Measurements from ENCODE around the gene PRKG1. TPM values are rescaled to one million over a fixed set of nuclear protein-coding genes. Genes with fewer than 3 reads are reported as not detected.

PRKG1 gene
- polyA plus RNA-seq, 3 donors, result 12.9 to 15.4 (median 13.7) TPM

DNA sequence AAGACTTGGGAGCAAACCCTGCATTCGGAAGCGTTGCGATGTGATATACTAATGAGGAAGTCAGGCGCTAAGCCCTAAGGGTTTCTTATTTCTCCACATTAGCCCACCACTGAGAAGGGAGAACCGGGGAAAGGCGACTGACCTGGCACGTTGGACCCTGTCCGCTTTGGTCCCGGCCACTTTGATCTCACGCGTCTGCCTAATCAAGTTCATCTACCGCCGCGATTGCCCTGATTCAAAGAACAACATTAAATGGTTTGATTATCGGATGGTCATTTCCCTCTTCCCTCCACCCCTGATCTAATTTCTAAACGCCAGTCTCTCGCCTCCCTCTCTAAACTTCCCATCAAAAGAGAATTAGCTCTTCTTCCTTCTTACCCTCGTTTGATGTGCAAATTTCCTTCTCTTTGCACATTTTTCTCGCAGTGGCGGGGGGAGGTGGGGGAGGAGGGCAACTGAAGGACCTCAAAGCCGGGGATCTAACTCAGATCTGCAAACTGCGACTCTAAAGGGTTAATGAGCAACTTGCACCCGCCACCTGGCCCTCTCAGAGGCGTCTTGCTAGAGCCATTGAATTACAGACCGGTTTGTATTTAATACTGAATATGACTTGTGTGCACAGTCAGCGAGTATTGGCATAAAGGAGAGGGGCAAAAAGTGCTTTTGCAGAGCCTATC, 1239.1 kb downstream of the PRKG1 start:
- peak in 1 of 3 donors; percentile 30 for DNase-seq (ENCODE audit: low read depth in 3 of 3, low spot score in 2 of 3)

- peak in 1 of 3 donors; percentile 38 for DNase-seq (ENCODE audit: low read depth in 3 of 3, low spot score in 2 of 3)
Observed at GRCh38 chr10:52313933-52314821, 1239.9 kb downstream of the PRKG1 start, which contains the start of gene DKK1. Gene DKK1, plus strand, starts transcription at chr10:52314281. Its CDS starts 154 bp downstream, at chr10:52314435.

DNA sequence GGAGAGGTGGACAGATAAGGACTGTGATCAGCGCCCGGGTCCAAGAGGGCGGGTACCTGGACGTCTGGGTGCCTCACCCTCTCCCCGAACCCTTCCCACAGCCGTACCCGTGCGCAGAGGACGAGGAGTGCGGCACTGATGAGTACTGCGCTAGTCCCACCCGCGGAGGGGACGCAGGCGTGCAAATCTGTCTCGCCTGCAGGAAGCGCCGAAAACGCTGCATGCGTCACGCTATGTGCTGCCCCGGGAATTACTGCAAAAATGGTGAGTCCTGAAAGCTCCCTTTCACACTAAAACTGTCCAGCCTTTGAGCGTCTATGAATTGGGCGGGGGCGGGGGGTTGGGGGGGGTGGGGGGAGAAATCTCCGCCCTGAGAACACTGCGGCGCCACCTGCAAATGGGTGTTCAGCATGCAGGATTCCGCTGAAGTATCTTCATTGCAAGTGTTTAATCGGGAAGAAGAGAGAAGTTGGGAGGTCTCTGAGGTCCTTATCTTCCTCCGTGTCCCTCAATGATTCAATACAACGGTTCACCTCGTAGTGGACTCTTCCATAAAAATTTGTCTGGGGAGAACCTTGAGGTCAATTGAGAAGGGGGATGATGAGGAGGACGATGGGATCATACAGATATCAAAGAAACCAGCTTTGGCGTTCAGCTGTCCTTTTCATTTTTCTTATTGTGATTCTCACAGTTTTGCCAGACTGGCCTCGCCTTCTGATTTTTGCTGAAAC, 1240.7 kb downstream of the PRKG1 start:
- DNase-seq (ENCODE audit: low read depth in 3 of 3, low spot score in 2 of 3), result no peak

DNA sequence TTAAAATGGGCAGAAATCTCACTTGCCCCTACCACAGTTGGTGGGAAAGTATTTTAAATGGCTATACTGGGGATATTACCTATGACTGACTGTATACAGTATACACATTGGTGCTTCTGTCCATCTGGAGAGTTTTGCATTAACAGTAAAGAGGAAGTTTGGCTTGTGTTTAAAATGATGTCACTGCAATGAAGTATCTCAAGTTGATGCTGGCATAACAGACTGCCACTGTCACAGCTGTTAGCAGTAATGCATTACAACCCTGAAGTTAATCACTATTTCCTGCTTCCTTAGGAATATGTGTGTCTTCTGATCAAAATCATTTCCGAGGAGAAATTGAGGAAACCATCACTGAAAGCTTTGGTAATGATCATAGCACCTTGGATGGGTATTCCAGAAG, 1241.7 kb downstream of the PRKG1 start:
- DNase-seq (ENCODE audit: low read depth in 3 of 3, low spot score in 2 of 3), result no peak

DNA sequence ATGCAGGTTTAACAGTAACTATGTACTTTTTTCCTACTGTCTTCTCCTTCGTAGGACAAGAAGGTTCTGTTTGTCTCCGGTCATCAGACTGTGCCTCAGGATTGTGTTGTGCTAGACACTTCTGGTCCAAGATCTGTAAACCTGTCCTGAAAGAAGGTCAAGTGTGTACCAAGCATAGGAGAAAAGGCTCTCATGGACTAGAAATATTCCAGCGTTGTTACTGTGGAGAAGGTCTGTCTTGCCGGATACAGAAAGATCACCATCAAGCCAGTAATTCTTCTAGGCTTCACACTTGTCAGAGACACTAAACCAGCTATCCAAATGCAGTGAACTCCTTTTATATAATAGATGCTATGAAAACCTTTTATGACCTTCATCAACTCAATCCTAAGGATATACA, 1242.2 kb downstream of the PRKG1 start:
- DNase-seq (ENCODE audit: low read depth in 3 of 3, low spot score in 2 of 3), result no peak

- DNase-seq (ENCODE audit: low read depth in 3 of 3, low spot score in 2 of 3), result no peak
Observed at GRCh38 chr10:52318136-52318701, 1243.9 kb downstream of the PRKG1 start.

DNA sequence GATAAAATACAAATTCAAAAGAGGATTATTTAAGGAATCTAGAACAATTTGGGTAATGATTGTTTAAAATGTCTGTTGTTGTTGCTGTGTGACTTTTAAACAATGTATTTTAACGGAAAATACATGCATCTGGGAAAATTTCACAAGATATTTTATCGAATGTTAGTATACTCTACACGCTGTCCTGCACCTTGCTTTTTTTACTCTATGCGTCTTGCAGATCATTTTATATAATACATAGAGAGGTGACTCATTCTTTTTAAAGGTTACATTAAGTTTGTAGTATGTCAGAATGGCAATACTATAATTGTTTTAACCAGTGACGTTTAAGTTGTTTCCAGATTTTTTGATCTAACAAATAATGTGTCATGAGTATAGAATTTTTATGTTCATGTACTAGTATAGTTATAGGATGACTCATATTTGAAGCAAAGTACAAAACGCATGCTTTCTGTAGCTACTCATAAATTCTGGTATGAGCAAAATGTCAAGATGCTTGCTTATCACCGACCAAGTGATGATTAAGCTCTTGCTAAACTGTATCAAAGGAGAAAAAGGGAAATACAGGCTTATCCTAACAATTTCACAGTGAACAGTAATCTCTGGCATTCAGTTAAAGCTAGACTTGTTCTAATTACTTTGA, 1244.7 kb downstream of the PRKG1 start:
- DNase-seq (ENCODE audit: low read depth in 3 of 3, low spot score in 2 of 3), result no peak

- DNase-seq (ENCODE audit: low read depth in 3 of 3, low spot score in 2 of 3), result no peak
Observed at GRCh38 chr10:52319926-52320325, 1245.6 kb downstream of the PRKG1 start.

GRCh38 chr10:52322323-52322722, 1248.0 kb downstream of the PRKG1 start:
- no peak for DNase-seq (ENCODE audit: low read depth in 3 of 3, low spot score in 2 of 3)

GRCh38 chr10:52322936-52323335, 1248.6 kb downstream of the PRKG1 start:
- DNase-seq (ENCODE audit: low read depth in 3 of 3, low spot score in 2 of 3), result no peak

GRCh38 chr10:52326382-52326781, 1252.1 kb downstream of the PRKG1 start:
- DNase-seq (ENCODE audit: low read depth in 3 of 3, low spot score in 2 of 3), result no peak

DNA sequence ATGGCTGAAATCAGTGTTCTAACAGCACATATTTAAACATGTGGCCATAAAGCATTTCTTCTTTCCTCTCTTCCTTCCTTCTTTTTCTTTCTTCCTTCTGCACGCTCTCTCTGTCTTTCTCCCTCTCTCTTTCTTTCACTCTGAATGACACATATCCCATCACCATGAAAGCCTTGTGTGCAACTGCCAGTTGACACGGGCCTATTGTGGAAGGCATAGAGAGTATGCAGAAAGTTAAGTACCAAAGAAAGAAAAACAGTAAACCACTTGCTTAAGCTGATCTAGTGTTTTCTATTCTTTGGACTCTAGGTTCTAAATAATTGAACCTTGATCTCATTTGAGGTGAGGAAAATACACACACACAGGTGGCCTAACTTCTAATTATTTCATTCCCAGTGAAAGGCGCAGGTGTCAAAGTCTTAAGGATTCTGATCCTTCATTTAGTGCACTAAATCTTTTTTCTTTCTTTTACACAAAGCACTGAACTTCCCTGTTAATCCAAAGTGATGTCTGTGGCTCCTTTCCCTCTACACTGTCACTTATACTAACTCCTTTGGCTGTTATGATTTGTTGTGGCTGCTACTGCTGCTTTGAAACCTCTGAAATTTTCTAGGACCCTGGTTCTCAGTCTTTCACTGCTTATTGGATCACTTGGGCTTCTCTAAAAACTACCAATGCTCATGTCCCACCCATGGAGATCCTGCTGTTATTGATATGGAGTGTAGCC, 1257.5 kb downstream of the PRKG1 start:
- no peak for DNase-seq (ENCODE audit: low read depth in 3 of 3, low spot score in 2 of 3)

DNA sequence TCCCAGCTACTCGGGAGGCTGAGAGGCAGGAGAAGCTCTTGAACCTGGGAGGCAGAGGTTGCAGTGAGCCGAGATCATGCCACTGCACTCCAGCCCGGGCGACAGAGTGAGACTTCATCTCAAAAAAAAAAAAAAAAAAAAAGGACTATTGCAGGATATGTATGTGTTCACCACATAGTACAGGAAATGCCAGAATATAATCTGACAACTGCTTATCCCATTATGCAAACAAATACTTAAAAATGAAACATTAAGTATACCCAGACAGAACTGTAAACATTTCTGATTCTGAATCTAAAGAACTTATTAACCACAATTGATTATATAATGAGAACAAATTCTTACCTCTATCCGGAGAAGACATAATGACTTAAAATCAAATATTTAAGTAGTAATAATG, 1258.5 kb downstream of the PRKG1 start:
- no peak for DNase-seq (ENCODE audit: low read depth in 3 of 3, low spot score in 2 of 3)

DNA sequence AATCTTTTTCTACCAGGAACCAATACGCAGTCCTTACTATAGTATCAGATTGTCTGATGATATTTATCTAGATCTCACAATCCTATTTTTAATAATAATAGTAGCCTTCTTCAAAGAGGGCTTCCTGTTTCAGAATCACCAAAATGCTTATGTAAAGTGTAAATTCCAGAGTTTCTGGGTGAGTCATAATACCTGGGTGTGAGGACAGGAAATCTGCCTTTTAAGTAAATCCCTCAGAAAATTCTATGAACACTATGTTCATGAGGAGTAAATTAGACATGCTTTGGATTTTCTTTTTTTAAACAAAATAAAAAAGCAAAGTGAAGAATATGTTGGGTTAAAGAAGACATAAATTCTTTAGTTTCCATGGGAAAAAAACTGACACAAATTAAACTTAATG, 1260.3 kb downstream of the PRKG1 start:
- DNase-seq (ENCODE audit: low read depth in 3 of 3, low spot score in 2 of 3), result no peak

DNA sequence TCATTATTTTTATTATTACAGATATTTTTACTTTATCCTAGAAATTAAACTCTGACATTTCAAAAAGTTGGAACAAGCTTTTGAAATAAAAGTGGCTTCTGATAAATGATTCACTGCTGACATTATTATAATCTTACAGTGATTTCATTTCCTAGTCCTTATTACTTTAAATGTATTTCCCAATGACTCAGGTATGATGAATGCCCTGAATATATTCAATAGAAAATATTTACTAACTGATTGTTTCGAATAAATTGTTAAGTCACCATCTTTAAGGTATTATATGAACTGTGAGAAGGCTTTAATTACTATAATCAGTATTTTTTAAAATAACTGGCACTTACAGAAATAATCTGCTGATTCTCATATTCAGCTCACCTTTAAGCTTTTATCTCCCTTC, 1261.4 kb downstream of the PRKG1 start:
- DNase-seq (ENCODE audit: low read depth in 3 of 3, low spot score in 2 of 3), result no peak

- DNase-seq (ENCODE audit: low read depth in 3 of 3, low spot score in 2 of 3), result no peak
Observed at GRCh38 chr10:52337225-52337624, 1262.9 kb downstream of the PRKG1 start.

DNA sequence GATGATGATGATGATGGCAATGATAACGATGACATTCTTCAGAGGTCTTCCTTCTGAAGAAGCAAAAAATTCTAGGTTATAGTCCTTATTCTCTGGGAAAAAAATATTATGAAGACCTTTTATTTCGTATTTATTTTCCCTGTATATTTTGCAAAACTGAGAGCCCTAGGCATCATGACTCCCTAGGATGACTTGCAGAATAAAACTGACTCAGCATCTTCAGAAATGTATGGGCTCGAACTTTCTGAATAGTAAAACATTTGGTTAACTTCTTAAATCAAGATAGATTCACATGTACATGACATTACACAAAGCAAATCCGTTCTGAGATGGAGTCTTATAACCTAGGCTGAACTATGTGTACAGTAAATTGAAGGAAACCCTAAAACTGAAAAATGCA, 1269.2 kb downstream of the PRKG1 start:
- no peak for DNase-seq (ENCODE audit: low read depth in 3 of 3, low spot score in 2 of 3)

DNA sequence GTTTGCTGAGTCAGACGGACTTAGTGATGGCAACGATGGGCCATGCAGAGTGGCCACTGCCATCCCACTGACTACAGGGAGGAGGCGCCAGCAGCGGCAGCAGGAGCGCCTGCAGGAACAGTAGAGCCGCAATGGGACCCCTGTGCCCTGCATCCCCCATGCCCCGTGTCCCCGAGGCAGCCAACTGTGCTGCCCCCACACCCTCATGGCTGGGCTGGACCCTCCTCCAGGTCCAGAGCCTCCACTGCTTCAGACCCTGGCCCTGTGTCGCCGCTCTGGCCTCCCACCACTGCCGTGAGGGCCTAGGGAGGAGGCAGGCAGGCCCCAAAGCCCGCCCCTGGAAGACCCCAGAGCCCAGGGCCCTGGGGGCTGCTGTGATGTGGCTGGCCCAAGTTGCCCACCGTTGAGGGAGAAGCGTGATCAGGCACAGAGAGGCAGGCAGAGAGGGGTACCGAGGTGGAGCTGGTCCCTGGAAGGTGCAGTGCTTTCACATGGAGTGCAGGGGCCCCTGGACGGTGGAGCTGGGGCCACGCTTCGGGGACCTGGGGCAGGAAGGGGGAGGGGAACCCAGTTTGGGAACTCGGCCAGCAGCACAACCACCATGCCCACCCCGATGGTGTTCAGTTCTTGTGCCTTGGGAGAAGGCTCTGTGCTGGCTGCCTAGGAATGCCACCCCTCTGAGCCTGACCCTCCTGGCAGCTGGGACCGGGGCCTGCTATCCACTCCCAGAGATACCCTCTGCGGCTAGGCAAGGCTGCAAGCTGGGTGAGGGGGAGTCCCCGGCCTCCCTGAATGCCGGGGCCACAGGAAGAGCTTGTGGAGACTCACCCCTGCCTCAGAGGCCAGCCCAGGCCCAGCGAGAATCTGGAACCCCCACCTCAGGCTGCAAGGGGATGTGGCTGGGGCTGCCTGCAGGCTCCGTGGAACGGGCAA, 1272.4 kb downstream of the PRKG1 start:
- DNase-seq (ENCODE audit: low read depth in 3 of 3, low spot score in 2 of 3), result no peak

DNA sequence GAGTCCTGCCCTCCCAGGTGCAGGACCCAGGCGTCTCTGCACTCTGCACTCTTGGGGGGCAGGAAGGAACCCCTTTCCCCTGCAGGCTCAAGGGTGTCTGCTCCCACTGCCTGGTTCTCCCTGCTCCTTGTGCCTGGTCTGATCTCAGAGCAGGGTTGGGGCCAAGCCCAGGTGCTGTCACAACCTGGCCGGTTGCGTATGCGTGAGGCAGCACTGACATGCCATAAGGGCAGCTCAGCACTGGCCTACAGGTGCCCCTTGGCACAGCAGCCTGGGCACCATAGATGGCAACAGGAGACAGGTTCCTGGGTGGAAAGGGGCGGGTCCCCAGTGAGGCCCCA, 1273.0 kb downstream of the PRKG1 start:
- DNase-seq (ENCODE audit: low read depth in 3 of 3, low spot score in 2 of 3), result no peak

Data from right renal cortex interstitium (tissue), 3 donors.